CD14-positive monocyte (primary cell): ENCODE measurements around the gene STAM. TPM values are rescaled to one million over a fixed set of nuclear protein-coding genes. Genes with fewer than 3 reads are reported as not detected.
A peak's percentile ranks its signal among the peaks of the same experiment; 100 is the strongest.

Experiments
- DNase-seq, 3 donors: peaks; one replicate each; pipeline ENCODE4 v3.0.0-alpha.2; 2011 to 2022
- H2AFZ ChIP-seq: 2 replicates; pipeline ENCODE4 v1.6.0; 2012; ENCODE audit warnings: mild to moderate bottlenecking, low read depth, low read length, inconsistent platforms; ENCODE audit not compliant: insufficient read depth, poor library complexity, severe bottlenecking
- H3K27ac ChIP-seq, 2 donors: 1 replicate in 1 of 2; 2 replicates in 1 of 2; pipeline ENCODE4 v1.5.1; 2012 to 2013; ENCODE audit warnings: low read length in 2 of 2, control low read depth in 1 of 2, inconsistent platforms in 1 of 2, low read depth in 1 of 2, mild to moderate bottlenecking in 1 of 2
- H3K27me3 ChIP-seq, 2 donors: one replicate each; pipeline versions ENCODE4 v1.6.0 to v1.6.1; 2011 to 2013; ENCODE audit warnings: low read length in 2 of 2; ENCODE audit not compliant: control insufficient read depth in 2 of 2, insufficient read depth in 2 of 2
- H3K36me3 ChIP-seq, 2 donors: replicated peaks in 1 of 2; 1 replicate in 1 of 2; 2 replicates in 1 of 2; pipeline versions ENCODE4 v1.5.1 to v1.6.1; 2012 to 2013; ENCODE audit warnings: low read length in 2 of 2, control low read depth in 1 of 2, inconsistent platforms in 1 of 2, mild to moderate bottlenecking in 1 of 2; ENCODE audit not compliant: insufficient read depth in 2 of 2, control insufficient read depth in 1 of 2
- H3K4me1 ChIP-seq, 2 donors: 1 replicate in 1 of 2; 2 replicates in 1 of 2; pipeline versions ENCODE4 v1.5.1 to v1.6.1; 2012 to 2013; ENCODE audit warnings: low read length in 2 of 2, control low read depth in 1 of 2, inconsistent platforms in 1 of 2, mild to moderate bottlenecking in 1 of 2, moderate library complexity in 1 of 2; ENCODE audit not compliant: insufficient read depth in 2 of 2, control insufficient read depth in 1 of 2
- H3K4me2 ChIP-seq: replicated peaks from 2 replicates; pipeline ENCODE3; 2012; ENCODE audit warnings: low read length, moderate library complexity, mild to moderate bottlenecking; ENCODE audit not compliant: poor library complexity, severe bottlenecking; ENCODE audit errors: extremely low read depth
- H3K4me3 ChIP-seq, 3 experiments: fragments of 200-600 bp in 1 of 3; sonication (generic) in 1 of 3; replicated peaks in 1 of 3; 1 replicate in 2 of 3; 2 replicates in 1 of 3; pipeline ENCODE4 v1.5.1; 2011 to 2013; ENCODE audit warnings: low read length in 3 of 3, mild to moderate bottlenecking in 3 of 3, control low read depth in 2 of 3, low read depth in 2 of 3, inconsistent platforms in 1 of 3, moderate library complexity in 1 of 3
- H3K79me2 ChIP-seq: 2 replicates; pipeline ENCODE4 v1.6.0; 2012; ENCODE audit warnings: mild to moderate bottlenecking, control low read depth, inconsistent platforms, low read length, moderate library complexity; ENCODE audit not compliant: insufficient read depth
- H3K9ac ChIP-seq: 2 replicates; pipeline ENCODE4 v1.6.0; 2017; ENCODE audit warnings: low read length, mild to moderate bottlenecking; ENCODE audit not compliant: insufficient read depth, poor library complexity, severe bottlenecking
- H3K9me3 ChIP-seq, 2 donors: replicated peaks in 1 of 2; 1 replicate in 1 of 2; 2 replicates in 1 of 2; pipeline versions ENCODE4 v1.5.1 to v1.6.1; 2012 to 2013; ENCODE audit warnings: low read length in 2 of 2, control low read depth in 1 of 2; ENCODE audit not compliant: control insufficient read depth in 1 of 2, insufficient read depth in 1 of 2
- H4K20me1 ChIP-seq: 2 replicates; pipeline ENCODE4 v1.6.0; 2012; ENCODE audit warnings: mild to moderate bottlenecking, low read length, control low read depth, moderate library complexity; ENCODE audit not compliant: insufficient read depth
- H3K27ac Mint-ChIP-seq, 7 donors: one replicate each; pipeline ENCODE4 v1.8.0; 2020; ENCODE audit warnings: mild to moderate bottlenecking in 7 of 7, mixed read lengths in 7 of 7, moderate library complexity in 6 of 7, inconsistent platforms in 2 of 7
- H3K27me3 Mint-ChIP-seq, 3 donors: one replicate each; pipeline ENCODE4 v1.8.0; 2021 to 2022; ENCODE audit warnings: low read depth in 3 of 3, mild to moderate bottlenecking in 3 of 3, mixed read lengths in 3 of 3, moderate library complexity in 3 of 3, inconsistent platforms in 1 of 3
- H3K36me3 Mint-ChIP-seq, 2 donors: one replicate each; pipeline ENCODE4 v1.8.0; 2020; ENCODE audit warnings: mixed read lengths in 2 of 2, inconsistent platforms in 1 of 2, mild to moderate bottlenecking in 1 of 2
- H3K4me1 Mint-ChIP-seq: one replicate; pipeline ENCODE4 v1.8.0; 2020; ENCODE audit warnings: mild to moderate bottlenecking, mixed read lengths
- H3K4me3 Mint-ChIP-seq, 2 donors: one replicate each; pipeline ENCODE4 v1.8.0; 2020; ENCODE audit warnings: mild to moderate bottlenecking in 2 of 2, mixed read lengths in 2 of 2, moderate library complexity in 1 of 2
- H3K9me3 Mint-ChIP-seq, 7 donors: one replicate each; pipeline ENCODE4 v1.8.0; 2020 to 2022; ENCODE audit warnings: mixed read lengths in 7 of 7, mild to moderate bottlenecking in 6 of 7, moderate library complexity in 6 of 7, inconsistent platforms in 2 of 7
- WGBS: methylation state at CpG from one replicate; pipeline ENCODE4 v1.1.5; 2013; ENCODE audit warnings: missing lambda C conversion rate; ENCODE audit not compliant: insufficient coverage; 5-methylcytosine and 5-hydroxymethylcytosine counted together
- intact Hi-C, 2 donors: fragments of 100-400 bp; cut with micrococcal nuclease; formaldehyde crosslinking; loops; one replicate each; pipeline versions ENCODE4 v1.15.0 to v1.15.1; 2023
- polyA plus RNA-seq, 3 donors: library from polyadenylated mRNA; depleted of rRNA in 1 of 3; unstranded in 2 of 3; stranded (reverse) in 1 of 3; fragments of 300-500 nt in 2 of 3; fragments of >200 nt in 1 of 3; fragmentation: Illumina TruSeq in 2 of 3; gene quantifications; 1 replicate in 2 of 3; 2 replicates in 1 of 3; pipeline ENCODE4 v1.2.3, GENCODE V29; 2012 to 2021
- TF ChIP-seq, protein P1 (sequence below): fragments of 200-600 bp; IDR thresholded peaks from one replicate; pipeline ENCODE4 v1.8.0; 2022; ENCODE audit warnings: antibody characterized with exemption, mild to moderate bottlenecking

STAM gene
- polyA plus RNA-seq, 3 donors, result 5.5 to 16.4 (median 5.9) TPM

DNA sequence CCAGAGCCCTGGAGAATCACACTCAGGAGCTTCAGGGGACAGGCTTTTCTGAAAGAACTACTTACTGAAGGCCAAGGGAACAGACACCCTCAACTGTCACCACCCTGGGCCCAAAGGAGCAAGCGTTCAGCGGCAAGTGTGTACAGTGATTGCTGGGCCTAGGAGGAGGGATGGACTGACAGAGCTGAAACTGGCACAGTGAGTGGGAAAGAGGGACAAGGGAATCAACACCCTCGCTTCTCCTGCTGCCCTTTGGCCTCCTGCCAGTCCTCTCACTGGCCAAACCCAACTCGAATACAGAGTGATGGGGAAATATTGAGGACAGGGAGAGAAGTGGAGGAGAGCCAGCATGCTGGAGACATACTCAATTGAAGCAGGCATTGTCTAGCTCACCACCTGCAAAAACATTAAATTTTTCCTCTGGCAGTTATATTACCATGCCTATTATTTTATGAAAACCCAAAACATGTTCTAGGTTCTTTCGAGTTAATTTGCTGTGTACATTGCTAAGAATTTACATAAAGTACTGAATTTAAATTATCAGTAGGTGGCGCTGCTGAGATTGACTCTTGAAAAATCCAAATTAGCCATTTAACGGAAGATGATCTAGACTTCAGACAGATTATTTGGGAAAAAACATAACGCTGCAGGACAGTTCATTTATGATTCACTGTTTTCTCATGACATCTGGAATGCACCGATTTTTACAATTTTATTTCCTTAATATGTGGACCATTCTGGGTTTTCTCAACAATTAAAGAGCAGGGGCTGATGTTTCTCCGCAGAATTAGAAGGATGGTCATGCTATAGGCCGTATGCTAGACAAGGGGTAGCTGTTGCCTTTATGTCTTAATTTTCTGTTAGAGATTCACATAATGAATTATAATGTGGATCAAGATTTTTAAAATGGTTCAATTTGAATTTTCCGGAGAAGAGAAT is 93.3 kb downstream of the STAM start:
- no peak overlapping the region for H3K27ac ChIP-seq
- Mint-ChIP-seq H3K27ac (no peak overlapping the region), H3K36me3 (no peaks in the 10 kb centered on the region), H3K4me1 (peaks cover 6% of the 10 kb centered on the region), H3K9me3 (no peaks in the 10 kb centered on the region), H3K4me3 (no peak overlapping the region), H3K27me3 (peaks cover 0 to 2% (median 1%) of the 10 kb centered on the region in 3 donors)
- H2AFZ ChIP-seq, result no peak overlapping the region
- DNase-seq, result peak in 2 of 3 donors; percentile 38 to 55
- TF ChIP-seq, protein P1, sequence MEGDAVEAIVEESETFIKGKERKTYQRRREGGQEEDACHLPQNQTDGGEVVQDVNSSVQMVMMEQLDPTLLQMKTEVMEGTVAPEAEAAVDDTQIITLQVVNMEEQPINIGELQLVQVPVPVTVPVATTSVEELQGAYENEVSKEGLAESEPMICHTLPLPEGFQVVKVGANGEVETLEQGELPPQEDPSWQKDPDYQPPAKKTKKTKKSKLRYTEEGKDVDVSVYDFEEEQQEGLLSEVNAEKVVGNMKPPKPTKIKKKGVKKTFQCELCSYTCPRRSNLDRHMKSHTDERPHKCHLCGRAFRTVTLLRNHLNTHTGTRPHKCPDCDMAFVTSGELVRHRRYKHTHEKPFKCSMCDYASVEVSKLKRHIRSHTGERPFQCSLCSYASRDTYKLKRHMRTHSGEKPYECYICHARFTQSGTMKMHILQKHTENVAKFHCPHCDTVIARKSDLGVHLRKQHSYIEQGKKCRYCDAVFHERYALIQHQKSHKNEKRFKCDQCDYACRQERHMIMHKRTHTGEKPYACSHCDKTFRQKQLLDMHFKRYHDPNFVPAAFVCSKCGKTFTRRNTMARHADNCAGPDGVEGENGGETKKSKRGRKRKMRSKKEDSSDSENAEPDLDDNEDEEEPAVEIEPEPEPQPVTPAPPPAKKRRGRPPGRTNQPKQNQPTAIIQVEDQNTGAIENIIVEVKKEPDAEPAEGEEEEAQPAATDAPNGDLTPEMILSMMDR, result peak; percentile 84
- intact Hi-C loops, result no loop called here
- no peaks in the 10 kb centered on the region for H3K36me3 ChIP-seq
- H3K9me3 ChIP-seq, result no peaks in the 10 kb centered on the region
- H3K4me3 ChIP-seq, result no peak overlapping the region
- H3K4me2 ChIP-seq, result no peak overlapping the region
- WGBS, result 100% methylated on average over 2 of the region's 12 CpGs
- no peaks in the 10 kb centered on the region for H4K20me1 ChIP-seq
- H3K9ac ChIP-seq, result no peak overlapping the region
- H3K79me2 ChIP-seq, result no peaks in the 10 kb centered on the region
- no peaks in the 10 kb centered on the region for H3K4me1 ChIP-seq
- H3K27me3 ChIP-seq, result no peaks in the 10 kb centered on the region

GRCh38 chr10:17740668-17741067 is 96.7 kb downstream of the STAM start:
- DNase-seq, result no peak
- Histone ChIP-seq H3K4me3 (no peak overlapping the region), H4K20me1 (no peaks in the 10 kb centered on the region), H2AFZ (no peak overlapping the region), H3K36me3 (no peaks in the 10 kb centered on the region), H3K27ac (no peak overlapping the region), H3K4me1 (peaks cover 23% of the 10 kb centered on the region in 2 donors), H3K27me3 (no peaks in the 10 kb centered on the region), H3K9me3 (no peaks in the 10 kb centered on the region), H3K79me2 (no peaks in the 10 kb centered on the region), H3K4me2 (no peak overlapping the region), H3K9ac (no peak overlapping the region)
- no peaks in the 10 kb centered on the region for H3K36me3 Mint-ChIP-seq
- peaks cover 0 to 2% (median 0%) of the 10 kb centered on the region in 3 donors for H3K27me3 Mint-ChIP-seq
- intact Hi-C loops, result loop anchor here in 1 of 2 donors (5.0 kb wide), 1 partner anchor 133 kb away; no protein-coding TSS in a partner anchor
- no peak overlapping the region for H3K27ac Mint-ChIP-seq
- H3K9me3 Mint-ChIP-seq, result no peaks in the 10 kb centered on the region
- peaks cover 31% of the 10 kb centered on the region for H3K4me1 Mint-ChIP-seq
- no peak overlapping the region for H3K4me3 Mint-ChIP-seq
- TF ChIP-seq, protein P1, result no peak
- no CpG with 5 or more reads among the region's 1 CpG for WGBS
